PC-3 (cell line): ENCODE results near the gene ACAT2. TPM values are rescaled to one million over a fixed set of nuclear protein-coding genes. Genes with fewer than 3 reads are reported as not detected.

Experiments
- ATAC-seq: fragments of 200-7000 bp; cut with Tn5 transposase; 2 replicates; pipeline ENCODE4 v1.9.1; 2020; ENCODE audit warnings: mild to moderate bottlenecking, moderate library complexity
- BruUV-seq: library from RNA; stranded (reverse); fragments of 400-500 nt; replicated peaks from 2 replicates; lab custom pipeline; 2021; lab: Mats Ljungman, UMichigan
- CTCF ChIA-PET: fragments of 300-600 bp; sonication (Branson Sonifier 250); formaldehyde crosslinking; loops from one replicate; lab custom pipeline; 2022; ENCODE audit warnings: antibody characterized with exemption; lab: Charles Lee
- POLR2A ChIA-PET: fragments of 300-600 bp; sonication (Branson Sonifier 250); formaldehyde crosslinking; loops from one replicate; lab custom pipeline; 2022; ENCODE audit warnings: antibody characterized with exemption; ENCODE audit not compliant: unreplicated experiment; lab: Charles Lee
- DNase-seq: peaks from one replicate; pipeline ENCODE4 v3.0.0-alpha.2; 2015
- H2AFZ ChIP-seq: fragments of 300-600 bp; sonication (generic); 2 replicates; pipeline ENCODE4 v1.6.0; 2016; ENCODE audit warnings: antibody characterized with exemption, low read length
- H3F3A ChIP-seq: fragments of 300-600 bp; sonication (generic); one replicate; pipeline ENCODE4 v1.6.0; 2017; ENCODE audit warnings: antibody characterized with exemption, low read length, control low read depth, mild to moderate bottlenecking; ENCODE audit not compliant: unreplicated experiment
- H3K27ac ChIP-seq: fragments of 300-600 bp; sonication (generic); 2 replicates; pipeline ENCODE4 v1.5.1; 2016; ENCODE audit warnings: mild to moderate bottlenecking, low read length
- H3K27me3 ChIP-seq: fragments of 300-600 bp; sonication (generic); 2 replicates; pipeline ENCODE4 v1.6.1; 2016; ENCODE audit warnings: low read length, mixed read lengths
- H3K36me3 ChIP-seq: fragments of 300-600 bp; sonication (generic); 2 replicates; pipeline ENCODE4 v1.6.1; 2016; ENCODE audit warnings: low read depth, mixed run types, low read length, mixed read lengths
- H3K4me1 ChIP-seq: fragments of 300-600 bp; sonication (generic); 2 replicates; pipeline ENCODE4 v1.5.1; 2016; ENCODE audit warnings: low read length; ENCODE audit not compliant: insufficient read depth
- H3K4me2 ChIP-seq: fragments of 300-600 bp; sonication (generic); 2 replicates; pipeline ENCODE4 v1.6.0; 2016; ENCODE audit warnings: low read length
- H3K4me3 ChIP-seq: fragments of 300-600 bp; sonication (generic); 2 replicates; pipeline ENCODE4 v1.5.1; 2016; ENCODE audit warnings: mild to moderate bottlenecking, low read length, mixed read lengths
- H3K79me2 ChIP-seq: fragments of 300-600 bp; sonication (generic); 2 replicates; pipeline ENCODE4 v1.6.1; 2017; ENCODE audit warnings: low read length, mixed read lengths
- H3K9ac ChIP-seq: fragments of 300-600 bp; sonication (generic); 2 replicates; pipeline ENCODE4 v1.6.0; 2016; ENCODE audit warnings: mild to moderate bottlenecking, low read length
- H3K9me2 ChIP-seq: fragments of 300-600 bp; sonication (generic); replicated peaks from 2 replicates; pipeline ENCODE4 v1.6.1; 2016; ENCODE audit warnings: mixed run types, low read length, mixed read lengths
- H3K9me3 ChIP-seq: fragments of 300-600 bp; sonication (generic); 2 replicates; pipeline ENCODE4 v1.6.1; 2016; ENCODE audit warnings: low read length, mixed read lengths
- H4K20me1 ChIP-seq: fragments of 300-600 bp; sonication (generic); 2 replicates; pipeline ENCODE4 v1.6.1; 2016; ENCODE audit warnings: low read length, mixed read lengths
- CTCF ChIP-seq: fragments of 300-600 bp; sonication (generic); conservative IDR thresholded peaks from 2 replicates; pipeline ENCODE4 v1.5.1; 2017; ENCODE audit warnings: antibody characterized with exemption, low read depth, mild to moderate bottlenecking, low read length
- EZH2 ChIP-seq: fragments of 300-600 bp; sonication (generic); IDR thresholded peaks from one replicate; pipeline ENCODE4 v1.6.1; 2017; ENCODE audit warnings: antibody characterized with exemption, mild to moderate bottlenecking, low read length; ENCODE audit not compliant: unreplicated experiment
- EZH2phosphoT487 ChIP-seq: fragments of 300-600 bp; sonication (generic); IDR thresholded peaks from 2 replicates; pipeline ENCODE4 v1.6.1; 2018; ENCODE audit warnings: mild to moderate bottlenecking, antibody characterized with exemption, low read length, borderline replicate concordance
- intact Hi-C: fragments of 100-400 bp; cut with micrococcal nuclease; formaldehyde crosslinking; loops from 2 replicates; pipeline ENCODE4 v1.9.0; 2023
- total RNA-seq: library from RNA; depleted of rRNA; stranded (reverse); fragments of >200 nt; gene quantifications from 2 replicates; pipeline ENCODE4 v1.2.3, GENCODE V29; 2014

The ACAT2 gene
- total RNA-seq, 1 experiment from 2014 or later, result 36.0 TPM

GRCh38 chr6:159727717-159728445 is 34.0 kb upstream of the ACAT2 start:
- TF ChIP-seq EZH2 (no peak), CTCF (no peak), EZH2phosphoT487 (no peak)
- intact Hi-C loops, result loop anchor here (2.0 kb wide), 2 partner anchors 31 to 61 kb away; partner anchors contain the start of gene TCP1
- no TSS peak for BruUV-seq
- peak; percentile 5 for DNase-seq
- Histone ChIP-seq H3F3A (no peaks in the 10 kb centered on the region), H3K4me3 (peak overlapping the region; percentile 99), H3K9ac (peak overlapping the region; percentile 97), H3K36me3 (peaks cover 15% of the 10 kb centered on the region; the same call in 1 of the 2 replicates), H3K4me2 (peak overlapping the region; percentile 89), H3K27ac (peak overlapping the region; percentile 40; the same call in 1 of the 2 replicates), H3K27me3 (no peaks in the 10 kb centered on the region), H3K79me2 (peaks cover 95% of the 10 kb centered on the region), H3K9me2 (no peaks in the 10 kb centered on the region), H3K9me3 (no peaks in the 10 kb centered on the region), H2AFZ (no peak overlapping the region), H3K4me1 (peaks cover 16% of the 10 kb centered on the region), H4K20me1 (peaks cover 45% of the 10 kb centered on the region)
- peak; percentile 29 for ATAC-seq
- CTCF ChIA-PET, result no interaction called here
- POLR2A ChIA-PET, result no interaction called here

- CTCF ChIA-PET, result no interaction called here
- ATAC-seq, result no peak
- no peak overlapping the region for H3K27ac ChIP-seq
Measured at GRCh38 chr6:159728531-159728964, 33.3 kb upstream of the ACAT2 start.

More at GRCh38 chr6:159728531-159728964, 33.3 kb upstream of the ACAT2 start:
- peaks cover 16% of the 10 kb centered on the region for H3K4me1 ChIP-seq
- peak overlapping the region; percentile 89 for H3K4me2 ChIP-seq
- BruUV-seq, result TSS peak; percentile 44
- peak overlapping the region; percentile 99 for H3K4me3 ChIP-seq
- intact Hi-C loops, result no loop called here
- H2AFZ ChIP-seq, result no peak overlapping the region
- peaks cover 95% of the 10 kb centered on the region for H3K79me2 ChIP-seq
- peaks cover 15% of the 10 kb centered on the region; the same call in 1 of the 2 replicates for H3K36me3 ChIP-seq
- peaks cover 45% of the 10 kb centered on the region for H4K20me1 ChIP-seq
- peak overlapping the region; percentile 97 for H3K9ac ChIP-seq
- no peaks in the 10 kb centered on the region for H3K9me3 ChIP-seq
- no peaks in the 10 kb centered on the region for H3K9me2 ChIP-seq
- no peaks in the 10 kb centered on the region for H3F3A ChIP-seq
- TF ChIP-seq EZH2 (no peak), EZH2phosphoT487 (no peak), CTCF (no peak)
- H3K27me3 ChIP-seq, result no peaks in the 10 kb centered on the region
- POLR2A ChIA-PET, result no interaction called here
- DNase-seq, result no peak
